NCI-H1694 treated with DMSO at 0.1 percent for 48 hours (cell line): ENCODE data around the gene NSMCE4A.
"Not testable (repeated sequence)": the region's sequence is repeated elsewhere in the genome, so short reads cannot be mapped to it uniquely, and the experiment has no call there.

Experiments
- DNase-seq: peaks from one replicate; lab custom pipeline; 2025; lab: John Stamatoyannopoulos, UW

Gene NSMCE4A

GRCh38 chr10:121974535-121975294 is at the start of gene NSMCE4A:
TSS of gene NSMCE4A (minus strand) at chr10:121975217. CDS start at chr10:121975165, 52 bp downstream.
- no peak for DNase-seq

- DNase-seq: not testable (repeated sequence)
Observed at GRCh38 chr10:122023257-122023656, 48.2 kb upstream of the NSMCE4A start.

- no peak for DNase-seq
Observed at GRCh38 chr10:122022276-122022675, 47.3 kb upstream of the NSMCE4A start.

- no peak for DNase-seq
Observed at GRCh38 chr10:122021828-122022227, 46.8 kb upstream of the NSMCE4A start.

GRCh38 chr10:122021379-122021778 is 46.4 kb upstream of the NSMCE4A start:
- no peak for DNase-seq

- DNase-seq: no peak
Observed at GRCh38 chr10:122020226-122020625, 45.2 kb upstream of the NSMCE4A start.

- DNase-seq: no peak
Observed at GRCh38 chr10:122019414-122019975, 44.5 kb upstream of the NSMCE4A start.

- DNase-seq: no peak
Observed at GRCh38 chr10:122018951-122019413, 44.0 kb upstream of the NSMCE4A start.

GRCh38 chr10:122018491-122018890 is 43.5 kb upstream of the NSMCE4A start:
- DNase-seq: no peak

- DNase-seq: not testable (repeated sequence)
Observed at GRCh38 chr10:122017926-122018325, 42.9 kb upstream of the NSMCE4A start.

GRCh38 chr10:122014652-122015248 is 39.7 kb upstream of the NSMCE4A start:
- no peak for DNase-seq

- DNase-seq: no peak
Observed at GRCh38 chr10:122013311-122013780, 38.3 kb upstream of the NSMCE4A start.

- DNase-seq: no peak
Observed at GRCh38 chr10:122012731-122013130, 37.7 kb upstream of the NSMCE4A start.

- no peak for DNase-seq
Observed at GRCh38 chr10:122010405-122011050, 35.5 kb upstream of the NSMCE4A start.

GRCh38 chr10:122007415-122007814 is 32.4 kb upstream of the NSMCE4A start:
- no peak for DNase-seq

- no peak for DNase-seq
Observed at GRCh38 chr10:122001698-122002097, 26.7 kb upstream of the NSMCE4A start.

GRCh38 chr10:121999301-121999700 is 24.3 kb upstream of the NSMCE4A start:
- no peak for DNase-seq

- no peak for DNase-seq
Observed at GRCh38 chr10:121998462-121998861, 23.4 kb upstream of the NSMCE4A start.

GRCh38 chr10:121994429-121994941 is 19.5 kb upstream of the NSMCE4A start:
- DNase-seq: no peak

- not testable (repeated sequence) for DNase-seq
Observed at GRCh38 chr10:121991727-121992126, 16.7 kb upstream of the NSMCE4A start.

GRCh38 chr10:121990015-121990677 is 15.1 kb upstream of the NSMCE4A start:
- DNase-seq: no peak
